Measurements from ENCODE around the gene CYTH4.

CYTH4 gene

GRCh38 chr22:37270928-37271650, 11.2 kb upstream of the CYTH4 start:
- Mint-ChIP-seq H3K27ac (no peak overlapping the region), H3K27me3 (no peaks in the 10 kb centered on the region), H3K4me3 (no peak overlapping the region), H3K9me3 (no peaks in the 10 kb centered on the region), H3K36me3 (peaks cover 0 to 2% of the 10 kb centered on the region in 2 donors), H3K4me1 (peaks cover 47 to 66% of the 10 kb centered on the region in 2 donors)
- no peak for DNase-seq
- no peak for ATAC-seq (replicated peaks)

- Mint-ChIP-seq H3K27ac (peak overlapping the region; percentile 75), H3K4me1 (peaks cover 48 to 65% of the 10 kb centered on the region in 2 donors), H3K27me3 (no peaks in the 10 kb centered on the region), H3K9me3 (no peaks in the 10 kb centered on the region), H3K4me3 (no peak overlapping the region), H3K36me3 (no peaks in the 10 kb centered on the region)
- ATAC-seq (replicated peaks) (peak; percentile 44 to 58), DNase-seq (no peak)
Observed at GRCh38 chr22:37273126-37273845, 9.0 kb upstream of the CYTH4 start.

GRCh38 chr22:37273846-37274225, 8.5 kb upstream of the CYTH4 start:
- Mint-ChIP-seq H3K4me3 (peak overlapping the region in 1 of 2 donors; percentile 20), H3K27me3 (no peaks in the 10 kb centered on the region), H3K36me3 (no peaks in the 10 kb centered on the region), H3K4me1 (peaks cover 54 to 71% of the 10 kb centered on the region in 2 donors), H3K27ac (peak overlapping the region; percentile 75), H3K9me3 (no peaks in the 10 kb centered on the region)
- DNase-seq (no peak), ATAC-seq (replicated peaks) (no peak)

- ATAC-seq (replicated peaks) (peak; percentile 80 to 81), DNase-seq (peak; percentile 60)
- H3K36me3 Mint-ChIP-seq, result no peaks in the 10 kb centered on the region
- H3K27me3 Mint-ChIP-seq, result no peaks in the 10 kb centered on the region
- H3K4me1 Mint-ChIP-seq, result peaks cover 56 to 74% of the 10 kb centered on the region in 2 donors
- peak overlapping the region in 1 of 2 donors; percentile 20 for H3K4me3 Mint-ChIP-seq
- H3K27ac Mint-ChIP-seq, result peak overlapping the region; percentile 84
- H3K9me3 Mint-ChIP-seq, result no peaks in the 10 kb centered on the region
Observed at GRCh38 chr22:37274380-37274862, 7.9 kb upstream of the CYTH4 start.

GRCh38 chr22:37275134-37275533, 7.2 kb upstream of the CYTH4 start:
- ATAC-seq (replicated peaks), result no peak
- Mint-ChIP-seq H3K36me3 (no peaks in the 10 kb centered on the region), H3K4me1 (peaks cover 55 to 74% of the 10 kb centered on the region in 2 donors), H3K27me3 (no peaks in the 10 kb centered on the region), H3K4me3 (no peak overlapping the region), H3K27ac (peak overlapping the region; percentile 3), H3K9me3 (no peaks in the 10 kb centered on the region)
- DNase-seq, result no peak

GRCh38 chr22:37275622-37276021, 6.7 kb upstream of the CYTH4 start:
- Mint-ChIP-seq H3K4me3 (no peak overlapping the region), H3K36me3 (no peaks in the 10 kb centered on the region), H3K4me1 (peaks cover 56 to 76% of the 10 kb centered on the region in 2 donors), H3K27me3 (no peaks in the 10 kb centered on the region), H3K27ac (peak overlapping the region; percentile 14), H3K9me3 (no peaks in the 10 kb centered on the region)
- ATAC-seq (replicated peaks) (no peak), DNase-seq (no peak)

- DNase-seq (no peak), ATAC-seq (replicated peaks) (no peak)
- Mint-ChIP-seq H3K4me3 (no peak overlapping the region), H3K4me1 (peaks cover 64 to 84% of the 10 kb centered on the region in 2 donors), H3K27ac (no peak overlapping the region), H3K36me3 (no peaks in the 10 kb centered on the region), H3K27me3 (no peaks in the 10 kb centered on the region), H3K9me3 (no peaks in the 10 kb centered on the region)
Observed at GRCh38 chr22:37276776-37277175, 5.5 kb upstream of the CYTH4 start.

GRCh38 chr22:37277384-37277783, 4.9 kb upstream of the CYTH4 start:
- no peak for DNase-seq
- peaks cover 70 to 88% of the 10 kb centered on the region in 2 donors for H3K4me1 Mint-ChIP-seq
- no peaks in the 10 kb centered on the region for H3K27me3 Mint-ChIP-seq
- H3K4me3 Mint-ChIP-seq, result no peak overlapping the region
- no peak overlapping the region for H3K27ac Mint-ChIP-seq
- no peaks in the 10 kb centered on the region for H3K9me3 Mint-ChIP-seq
- no peaks in the 10 kb centered on the region for H3K36me3 Mint-ChIP-seq
- no peak for ATAC-seq (replicated peaks)

GRCh38 chr22:37278261-37278660, 4.0 kb upstream of the CYTH4 start:
- peak overlapping the region; percentile 65 for H3K27ac Mint-ChIP-seq
- H3K27me3 Mint-ChIP-seq, result no peaks in the 10 kb centered on the region
- H3K4me3 Mint-ChIP-seq, result no peak overlapping the region
- no peak for DNase-seq
- peaks cover 74 to 93% of the 10 kb centered on the region in 2 donors for H3K4me1 Mint-ChIP-seq
- no peak for ATAC-seq (replicated peaks)
- no peaks in the 10 kb centered on the region for H3K9me3 Mint-ChIP-seq
- no peaks in the 10 kb centered on the region for H3K36me3 Mint-ChIP-seq

GRCh38 chr22:37279331-37280181, 2.8 kb upstream of the CYTH4 start:
- Mint-ChIP-seq H3K4me3 (no peak overlapping the region), H3K27ac (peak overlapping the region; percentile 11), H3K9me3 (no peaks in the 10 kb centered on the region), H3K36me3 (no peaks in the 10 kb centered on the region), H3K27me3 (no peaks in the 10 kb centered on the region), H3K4me1 (peaks cover 73 to 93% of the 10 kb centered on the region in 2 donors)
- DNase-seq (no peak), ATAC-seq (replicated peaks) (peak; percentile 20 to 28)

- Mint-ChIP-seq H3K4me3 (no peak overlapping the region), H3K27me3 (no peaks in the 10 kb centered on the region), H3K27ac (peak overlapping the region; percentile 51), H3K9me3 (no peaks in the 10 kb centered on the region), H3K36me3 (peaks cover 2 to 3% of the 10 kb centered on the region in 2 donors), H3K4me1 (peaks cover 68 to 91% of the 10 kb centered on the region in 2 donors)
- DNase-seq (no peak), ATAC-seq (replicated peaks) (no peak)
Observed at GRCh38 chr22:37280718-37281117, 1.6 kb upstream of the CYTH4 start.

GRCh38 chr22:37281195-37281594, 1.1 kb upstream of the CYTH4 start:
- ATAC-seq (replicated peaks) (no peak), DNase-seq (no peak)
- Mint-ChIP-seq H3K27me3 (no peaks in the 10 kb centered on the region), H3K27ac (peak overlapping the region; percentile 51), H3K36me3 (peaks cover 2 to 6% of the 10 kb centered on the region in 2 donors), H3K4me1 (peaks cover 67 to 91% of the 10 kb centered on the region in 2 donors), H3K4me3 (no peak overlapping the region), H3K9me3 (no peaks in the 10 kb centered on the region)

- peaks cover 70 to 91% of the 10 kb centered on the region in 2 donors for H3K4me1 Mint-ChIP-seq
Observed at GRCh38 chr22:37281646-37282384, 493 bp upstream of the CYTH4 start.

More at GRCh38 chr22:37281646-37282384, 493 bp upstream of the CYTH4 start:
- Mint-ChIP-seq H3K27ac (peak overlapping the region; percentile 98), H3K4me3 (peak overlapping the region; percentile 83 to 95), H3K9me3 (no peaks in the 10 kb centered on the region), H3K36me3 (peaks cover 5 to 11% of the 10 kb centered on the region in 2 donors), H3K27me3 (no peaks in the 10 kb centered on the region)
- peak in 1 of 2 donors; percentile 0 for ATAC-seq (replicated peaks)
- no peak for DNase-seq
